Endodermal cell (in vitro differentiated cells): ENCODE results near the gene TRAPPC5. TPM values are rescaled to one million over a fixed set of nuclear protein-coding genes. Genes with fewer than 3 reads are reported as not detected.

Experiments used
- DNase-seq: peaks from one replicate; pipeline ENCODE4 v3.0.0-alpha.2; 2017
- H3K27ac ChIP-seq: 2 replicates; pipeline ENCODE4 v1.5.1; 2013; ENCODE audit warnings: mild to moderate bottlenecking, low read depth, low read length, moderate library complexity
- H3K27me3 ChIP-seq: 2 replicates; pipeline ENCODE4 v1.6.1; 2013; ENCODE audit warnings: mild to moderate bottlenecking, low read length, moderate library complexity; ENCODE audit not compliant: insufficient read depth, control insufficient read depth, poor library complexity, severe bottlenecking
- H3K36me3 ChIP-seq: 2 replicates; pipeline ENCODE4 v1.7.0; 2013; ENCODE audit warnings: mild to moderate bottlenecking, low read length, moderate library complexity; ENCODE audit not compliant: control insufficient read depth, insufficient read depth
- H3K4me1 ChIP-seq: one replicate; pipeline ENCODE4 v1.7.0; 2013; ENCODE audit warnings: low read length; ENCODE audit not compliant: control insufficient read depth, insufficient read depth
- H3K4me3 ChIP-seq: 2 replicates; pipeline ENCODE4 v1.5.1; 2013; ENCODE audit warnings: mild to moderate bottlenecking, low read length, moderate library complexity
- H3K9ac ChIP-seq: 2 replicates; pipeline ENCODE4 v1.6.1; 2013; ENCODE audit warnings: mild to moderate bottlenecking, low read length, moderate library complexity; ENCODE audit not compliant: poor library complexity, severe bottlenecking; ENCODE audit errors: extremely low read depth
- H3K9me3 ChIP-seq: 2 replicates; pipeline ENCODE4 v1.6.1; 2013; ENCODE audit warnings: mild to moderate bottlenecking, low read length, moderate library complexity; ENCODE audit not compliant: control insufficient read depth
- H3K27ac Mint-ChIP-seq: 2 replicates; pipeline ENCODE4 v1.8.0; 2020; ENCODE audit warnings: mixed read lengths
- H3K27me3 Mint-ChIP-seq: 2 replicates; pipeline ENCODE4 v1.8.0; 2021; ENCODE audit warnings: mild to moderate bottlenecking, mixed read lengths; ENCODE audit not compliant: insufficient read depth
- H3K36me3 Mint-ChIP-seq: 2 replicates; pipeline ENCODE4 v1.8.0; 2020; ENCODE audit warnings: low read depth, mixed read lengths
- H3K4me1 Mint-ChIP-seq: 2 replicates; pipeline ENCODE4 v1.8.0; 2020; ENCODE audit warnings: mixed read lengths
- H3K4me3 Mint-ChIP-seq: 2 replicates; pipeline ENCODE4 v1.8.0; 2020; ENCODE audit warnings: mild to moderate bottlenecking, moderate library complexity, mixed read lengths
- H3K9me3 Mint-ChIP-seq: 2 replicates; pipeline ENCODE4 v1.8.0; 2020; ENCODE audit warnings: mild to moderate bottlenecking, mixed read lengths
- CTCF ChIP-seq: fragments of 200-600 bp; sonication (generic); conservative IDR thresholded peaks from 2 replicates; pipeline ENCODE4 v1.5.0; 2021; ENCODE audit warnings: antibody characterized with exemption, mild to moderate bottlenecking
- WGBS, 2 experiments: methylation state at CpG; one replicate each; pipeline versions ENCODE4 v1.1.5 to v1.1.7; 2013; ENCODE audit warnings: missing lambda C conversion rate in 2 of 2, mixed read lengths in 1 of 2; ENCODE audit not compliant: insufficient coverage in 1 of 2, insufficient read length in 1 of 2; 5-methylcytosine and 5-hydroxymethylcytosine counted together
- total RNA-seq, 2 donors: library from RNA; stranded (reverse); fragmentation: NEBNext Ultra II Directional in 1 of 2; extraction: Animal tissue kit (Norgen Biotek cat#: 25700) in 1 of 2; gene quantifications; 2 replicates in 1 of 2; 3 replicates in 1 of 2; pipeline ENCODE4 v1.2.1, GENCODE V29; 2021

The TRAPPC5 gene
- total RNA-seq, 2 donors from 2014 or later: 64.6 to 93.1 TPM

GRCh38 chr19:7650148-7650547, 30.5 kb upstream of the TRAPPC5 start:
- Histone ChIP-seq H3K9ac (no peak overlapping the region), H3K27me3 (peaks cover 6% of the 10 kb centered on the region), H3K9me3 (no peaks in the 10 kb centered on the region), H3K27ac (no peak overlapping the region), H3K4me1 (no peaks in the 10 kb centered on the region), H3K4me3 (no peak overlapping the region), H3K36me3 (peaks cover 7% of the 10 kb centered on the region)
- H3K27me3 Mint-ChIP-seq: peaks cover 46% of the 10 kb centered on the region
- TF ChIP-seq CTCF: no peak
- no peak for DNase-seq
- WGBS, 2 experiments: 43 to 47% methylated on average over 1 to 2 of the region's 2 CpGs
- H3K4me1 Mint-ChIP-seq: peaks cover 8% of the 10 kb centered on the region
- H3K4me3 Mint-ChIP-seq: no peak overlapping the region
- H3K9me3 Mint-ChIP-seq: no peaks in the 10 kb centered on the region
- no peak overlapping the region for H3K27ac Mint-ChIP-seq
- H3K36me3 Mint-ChIP-seq: peaks cover 11% of the 10 kb centered on the region

GRCh38 chr19:7652061-7652641, 28.5 kb upstream of the TRAPPC5 start:
- H3K4me3 ChIP-seq: peak overlapping the region; percentile 73
- H3K27me3 ChIP-seq: peaks cover 9% of the 10 kb centered on the region
- 7 to 13% methylated on average over 19 to 28 of the region's 28 CpGs for WGBS, 2 experiments
- no peak overlapping the region for H3K27ac Mint-ChIP-seq
- H3K36me3 Mint-ChIP-seq: peaks cover 11% of the 10 kb centered on the region
- H3K9me3 ChIP-seq: no peaks in the 10 kb centered on the region
- H3K27ac ChIP-seq: no peak overlapping the region
- peak overlapping the region; percentile 13 for H3K9ac ChIP-seq
- no peaks in the 10 kb centered on the region for H3K9me3 Mint-ChIP-seq
- H3K4me1 Mint-ChIP-seq: no peaks in the 10 kb centered on the region
- H3K27me3 Mint-ChIP-seq: peaks cover 54% of the 10 kb centered on the region
- no peaks in the 10 kb centered on the region for H3K36me3 ChIP-seq
- DNase-seq: peak; percentile 95
- H3K4me3 Mint-ChIP-seq: no peak overlapping the region
- no peaks in the 10 kb centered on the region for H3K4me1 ChIP-seq
- TF ChIP-seq CTCF: peak; percentile 99

GRCh38 chr19:7654401-7654800, 26.2 kb upstream of the TRAPPC5 start:
- Histone ChIP-seq H3K9me3 (no peaks in the 10 kb centered on the region), H3K4me1 (no peaks in the 10 kb centered on the region), H3K27me3 (peaks cover 9% of the 10 kb centered on the region), H3K9ac (no peak overlapping the region), H3K4me3 (no peak overlapping the region), H3K27ac (no peak overlapping the region), H3K36me3 (no peaks in the 10 kb centered on the region)
- peaks cover 63% of the 10 kb centered on the region for H3K27me3 Mint-ChIP-seq
- WGBS, 2 experiments: 83 to 88% methylated on average over 4 to 6 of the region's 8 CpGs
- no peak for DNase-seq
- no peaks in the 10 kb centered on the region for H3K36me3 Mint-ChIP-seq
- H3K4me3 Mint-ChIP-seq: no peak overlapping the region
- TF ChIP-seq CTCF: no peak
- H3K9me3 Mint-ChIP-seq: no peaks in the 10 kb centered on the region
- H3K4me1 Mint-ChIP-seq: no peaks in the 10 kb centered on the region
- no peak overlapping the region for H3K27ac Mint-ChIP-seq
